ENCODE results near the gene C1QL1. TPM values are rescaled to one million over a fixed set of nuclear protein-coding genes. Genes with fewer than 3 reads are reported as not detected.
A peak's percentile ranks its signal among the peaks of the same experiment; 100 is the strongest.

Gene C1QL1
- total RNA-seq, 2 donors from 2014 or later = not detected

DNA sequence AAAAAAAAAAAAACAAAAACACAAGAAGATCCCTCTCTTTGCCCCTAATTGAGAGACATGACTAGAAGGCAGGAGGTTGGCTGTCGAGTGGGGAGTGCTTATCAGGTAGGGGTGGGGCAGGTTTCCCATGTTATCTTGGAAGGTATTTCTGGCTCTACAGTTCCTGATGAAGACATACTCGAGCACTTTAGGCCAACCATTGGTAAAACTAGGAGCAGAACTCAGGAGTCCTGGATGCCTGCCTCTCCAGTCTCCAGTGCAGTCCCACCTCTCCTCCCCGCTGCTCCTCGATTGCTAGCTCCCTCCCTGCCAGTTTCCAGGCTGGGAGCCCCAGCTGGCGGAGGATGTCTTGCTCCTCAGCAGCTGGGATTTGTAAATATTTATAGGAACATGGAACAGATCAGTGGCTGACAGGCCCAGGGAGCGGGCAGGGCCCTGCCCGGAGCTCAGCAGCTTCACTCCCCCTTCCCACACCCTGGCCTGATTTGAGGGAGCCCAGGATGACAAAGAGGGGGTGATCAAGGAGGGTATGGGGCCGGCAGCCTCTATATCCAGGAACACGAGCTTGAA lies 11.4 kb upstream of the C1QL1 start:
- Mint-ChIP-seq H3K4me1 (no peaks in the 10 kb centered on the region), H3K36me3 (ENCODE audit: low read depth) (peaks cover 7% of the 10 kb centered on the region), H3K4me3 (no peak overlapping the region), H3K27ac (no peak overlapping the region), H3K27me3 (peaks cover 65% of the 10 kb centered on the region)
- DNase-seq = no peak
- H3K9me3 ChIP-seq (ENCODE audit: control insufficient read depth, low read length, poor library complexity, severe bottlenecking) = no peaks in the 10 kb centered on the region
- no peak for ATAC-seq

- Mint-ChIP-seq H3K4me3 (no peak overlapping the region), H3K27ac (no peak overlapping the region), H3K27me3 (peaks cover 72% of the 10 kb centered on the region), H3K36me3 (ENCODE audit: low read depth) (peaks cover 7% of the 10 kb centered on the region), H3K4me1 (no peaks in the 10 kb centered on the region)
- ATAC-seq (no peak), DNase-seq (no peak)
- no peaks in the 10 kb centered on the region for H3K9me3 ChIP-seq (ENCODE audit: control insufficient read depth, low read length, poor library complexity, severe bottlenecking)
These were observed 10.7 kb upstream of the C1QL1 start for GRCh38 chr17:44978807-44979206.

GRCh38 chr17:44977814-44978550 lies 9.9 kb upstream of the C1QL1 start:
- no peak overlapping the region for H3K4me3 Mint-ChIP-seq
- no peaks in the 10 kb centered on the region for H3K4me1 Mint-ChIP-seq
- peaks cover 7% of the 10 kb centered on the region for H3K36me3 Mint-ChIP-seq (ENCODE audit: low read depth)
- no peaks in the 10 kb centered on the region for H3K9me3 ChIP-seq (ENCODE audit: control insufficient read depth, low read length, poor library complexity, severe bottlenecking)
- peaks cover 74% of the 10 kb centered on the region for H3K27me3 Mint-ChIP-seq
- ATAC-seq (no peak), DNase-seq (no peak)
- no peak overlapping the region for H3K27ac Mint-ChIP-seq

GRCh38 chr17:44977065-44977464 lies 9.0 kb upstream of the C1QL1 start:
- no peaks in the 10 kb centered on the region for H3K9me3 ChIP-seq (ENCODE audit: control insufficient read depth, low read length, poor library complexity, severe bottlenecking)
- DNase-seq (no peak), ATAC-seq (no peak)
- Mint-ChIP-seq H3K27me3 (peaks cover 83% of the 10 kb centered on the region), H3K4me3 (no peak overlapping the region), H3K36me3 (ENCODE audit: low read depth) (peaks cover 7% of the 10 kb centered on the region), H3K4me1 (no peaks in the 10 kb centered on the region), H3K27ac (no peak overlapping the region)

GRCh38 chr17:44976206-44976605 lies 8.1 kb upstream of the C1QL1 start:
- no peak for DNase-seq
- Mint-ChIP-seq H3K4me3 (no peak overlapping the region), H3K27me3 (peaks cover 83% of the 10 kb centered on the region), H3K36me3 (ENCODE audit: low read depth) (peaks cover 7% of the 10 kb centered on the region), H3K4me1 (no peaks in the 10 kb centered on the region), H3K27ac (no peak overlapping the region)
- H3K9me3 ChIP-seq (ENCODE audit: control insufficient read depth, low read length, poor library complexity, severe bottlenecking) = no peaks in the 10 kb centered on the region
- no peak for ATAC-seq

DNA sequence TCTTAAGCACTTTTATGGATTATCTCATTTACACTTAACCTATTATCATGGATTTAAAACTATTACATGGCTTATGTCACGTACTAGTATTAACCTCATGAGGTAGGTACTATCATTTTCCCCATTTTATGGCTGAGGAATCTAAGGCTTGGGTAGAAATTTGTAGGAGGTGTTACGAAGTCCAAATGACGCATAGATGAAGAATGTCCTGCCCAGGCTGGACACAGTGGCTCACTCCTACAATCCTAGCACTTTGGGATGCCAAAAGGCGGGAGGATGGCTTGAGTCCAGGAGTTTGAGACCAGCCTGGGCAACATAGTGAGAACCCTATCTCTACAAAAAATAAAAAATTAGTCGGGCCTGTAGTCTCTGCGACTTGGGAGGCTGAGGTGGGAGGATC lies 4.8 kb upstream of the C1QL1 start:
- peaks cover 2% of the 10 kb centered on the region for H3K36me3 Mint-ChIP-seq (ENCODE audit: low read depth)
- H3K27ac Mint-ChIP-seq = no peak overlapping the region

DNA sequence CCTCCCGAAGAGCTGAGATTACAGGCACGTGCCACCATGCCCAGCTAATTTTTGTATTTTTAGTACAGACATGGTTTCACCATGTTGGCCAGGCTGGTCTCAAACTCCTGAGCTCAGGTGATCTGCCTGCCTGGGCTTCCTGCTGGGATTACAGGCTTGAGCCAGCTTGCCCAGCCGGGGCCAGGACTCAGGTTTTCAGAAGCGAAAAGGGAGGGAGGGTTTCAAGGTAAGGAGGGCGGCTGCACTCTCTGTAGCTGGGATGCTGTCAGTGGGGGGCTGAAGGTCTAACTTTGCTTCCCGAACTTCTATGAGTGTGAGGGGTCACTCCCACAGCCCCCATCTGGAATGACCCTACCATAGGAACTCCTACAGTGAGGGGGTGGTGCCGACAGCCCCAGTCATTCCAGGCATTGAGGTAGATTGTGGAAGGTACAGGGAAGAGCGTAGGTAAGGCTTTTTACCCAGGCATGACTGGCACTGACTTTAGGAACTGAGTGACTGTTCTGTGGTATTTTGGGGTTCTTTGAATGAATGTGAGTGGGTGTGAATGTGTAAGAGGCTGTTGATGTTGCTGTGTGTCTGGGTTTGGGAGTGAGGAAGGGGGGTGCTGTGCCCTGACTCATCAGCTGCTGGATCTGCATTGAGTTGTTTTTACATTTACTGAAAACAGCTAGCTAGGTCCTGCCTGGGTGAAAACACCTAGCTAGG lies 3.8 kb upstream of the C1QL1 start:
- DNase-seq (no peak), ATAC-seq (no peak)
- H3K27me3 Mint-ChIP-seq = peaks cover 61% of the 10 kb centered on the region
- no peak overlapping the region for H3K4me3 Mint-ChIP-seq
- peaks cover 14% of the 10 kb centered on the region for H3K4me1 Mint-ChIP-seq
- H3K27ac Mint-ChIP-seq = no peak overlapping the region
- peaks cover 2% of the 10 kb centered on the region for H3K36me3 Mint-ChIP-seq (ENCODE audit: low read depth)
- H3K9me3 ChIP-seq (ENCODE audit: control insufficient read depth, low read length, poor library complexity, severe bottlenecking) = no peaks in the 10 kb centered on the region

More for the DNA sequence above, 4.8 kb upstream of the C1QL1 start:
- peaks cover 13% of the 10 kb centered on the region for H3K4me1 Mint-ChIP-seq
- H3K9me3 ChIP-seq (ENCODE audit: control insufficient read depth, low read length, poor library complexity, severe bottlenecking) = no peaks in the 10 kb centered on the region
- DNase-seq (no peak), ATAC-seq (no peak)
- H3K4me3 Mint-ChIP-seq = no peak overlapping the region
- H3K27me3 Mint-ChIP-seq = peaks cover 64% of the 10 kb centered on the region

DNA sequence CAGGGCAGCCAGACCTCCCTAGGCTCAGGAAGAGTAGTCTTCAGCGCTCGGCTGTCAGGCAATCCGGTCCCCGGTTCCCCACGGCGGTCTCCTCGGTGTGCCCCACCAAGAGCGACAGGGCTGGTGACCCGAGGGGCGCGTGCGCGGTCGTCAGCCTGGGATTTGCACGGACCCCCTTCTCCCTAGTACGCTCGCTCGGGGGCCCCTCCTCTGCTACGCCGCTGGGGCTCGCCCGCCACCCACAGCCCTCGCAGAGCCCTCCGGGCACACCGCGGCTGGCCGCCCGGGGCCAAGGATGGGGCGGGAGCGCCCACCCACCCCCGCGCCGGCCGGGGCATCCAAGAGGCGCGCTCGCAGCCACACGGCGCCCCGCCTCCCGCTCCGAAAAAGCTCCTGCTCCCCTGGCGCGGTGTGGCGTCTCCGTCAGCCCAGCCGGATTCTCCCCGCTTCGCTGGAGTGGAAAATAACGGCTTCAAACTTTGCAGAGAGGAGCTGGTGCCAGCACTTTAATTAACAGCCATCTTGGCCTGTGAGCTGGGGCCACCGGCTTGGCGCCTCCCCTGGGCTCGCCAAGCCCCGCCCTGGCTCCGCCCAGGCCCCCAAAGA lies 2.1 kb upstream of the C1QL1 start:
- peaks cover 6% of the 10 kb centered on the region for H3K36me3 Mint-ChIP-seq (ENCODE audit: low read depth)
- no peaks in the 10 kb centered on the region for H3K9me3 ChIP-seq (ENCODE audit: control insufficient read depth, low read length, poor library complexity, severe bottlenecking)
- H3K4me3 Mint-ChIP-seq = peak overlapping the region; percentile 89
- ATAC-seq (no peak), DNase-seq (peak in 1 of 3 donors; percentile 20)
- H3K27me3 Mint-ChIP-seq = peaks cover 61% of the 10 kb centered on the region
- H3K27ac Mint-ChIP-seq = no peak overlapping the region
- H3K4me1 Mint-ChIP-seq = peaks cover 15% of the 10 kb centered on the region

DNA sequence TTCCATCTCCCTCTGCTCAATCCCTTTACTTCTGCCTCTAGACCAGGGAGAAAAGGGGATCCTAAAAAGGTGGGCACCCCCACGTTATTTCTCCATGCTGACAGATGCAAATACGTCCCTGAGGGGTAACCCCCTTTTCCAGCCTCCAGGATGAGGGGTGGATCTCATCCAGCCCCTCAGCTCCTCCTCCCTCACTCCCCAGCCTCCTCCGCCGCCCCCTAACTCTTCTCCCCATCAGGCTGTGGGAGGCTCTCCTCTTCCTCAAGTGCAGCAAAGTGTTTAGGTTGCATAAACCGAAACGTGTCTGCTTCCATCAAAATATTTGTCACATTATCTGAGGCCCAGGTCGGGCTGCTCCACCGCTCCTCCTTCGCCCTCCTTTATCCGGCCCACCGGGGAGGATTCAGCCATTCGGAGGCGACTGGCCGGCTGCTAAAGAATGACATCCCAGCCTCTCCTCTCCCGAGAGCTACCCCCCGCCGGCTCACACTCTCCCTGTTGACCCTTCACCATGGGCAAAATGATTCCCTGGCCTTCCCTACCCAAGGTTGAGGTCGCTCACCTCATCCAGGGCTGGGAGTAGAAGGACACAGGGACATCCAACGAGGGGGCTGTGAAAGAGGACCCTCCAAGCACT lies 1.2 kb upstream of the C1QL1 start:
- H3K27me3 Mint-ChIP-seq = peaks cover 63% of the 10 kb centered on the region
- no peaks in the 10 kb centered on the region for H3K9me3 ChIP-seq (ENCODE audit: control insufficient read depth, low read length, poor library complexity, severe bottlenecking)
- no peak for DNase-seq
- peaks cover 4% of the 10 kb centered on the region for H3K36me3 Mint-ChIP-seq (ENCODE audit: low read depth)
- no peak overlapping the region for H3K27ac Mint-ChIP-seq
- H3K4me3 Mint-ChIP-seq = peak overlapping the region; percentile 89
- peaks cover 15% of the 10 kb centered on the region for H3K4me1 Mint-ChIP-seq
- no peak for ATAC-seq

DNA sequence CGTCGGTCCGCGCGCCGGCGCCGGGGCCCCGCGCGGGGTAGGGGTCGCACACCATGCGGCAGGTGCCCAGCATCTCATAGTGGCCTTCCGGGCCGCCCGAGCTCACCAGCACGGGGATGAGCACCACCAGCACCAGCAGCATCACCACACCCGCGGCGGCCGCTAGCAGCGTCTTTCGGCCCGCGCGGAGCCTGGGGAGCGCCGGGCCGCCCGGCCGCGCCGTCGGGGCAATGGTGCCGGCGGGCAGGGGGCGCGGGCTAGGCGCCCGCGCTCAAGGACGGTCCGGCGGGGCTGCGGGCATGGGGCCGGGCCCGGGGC lies 237 bp downstream of the C1QL1 start:
- no peak for DNase-seq
- H3K27me3 Mint-ChIP-seq = peaks cover 69% of the 10 kb centered on the region
- no peaks in the 10 kb centered on the region for H3K9me3 ChIP-seq (ENCODE audit: control insufficient read depth, low read length, poor library complexity, severe bottlenecking)
- H3K4me1 Mint-ChIP-seq = peaks cover 15% of the 10 kb centered on the region
- peak; percentile 10 for ATAC-seq
- no peak overlapping the region for H3K4me3 Mint-ChIP-seq
- H3K36me3 Mint-ChIP-seq (ENCODE audit: low read depth) = peaks cover 4% of the 10 kb centered on the region
- no peak overlapping the region for H3K27ac Mint-ChIP-seq

DNA sequence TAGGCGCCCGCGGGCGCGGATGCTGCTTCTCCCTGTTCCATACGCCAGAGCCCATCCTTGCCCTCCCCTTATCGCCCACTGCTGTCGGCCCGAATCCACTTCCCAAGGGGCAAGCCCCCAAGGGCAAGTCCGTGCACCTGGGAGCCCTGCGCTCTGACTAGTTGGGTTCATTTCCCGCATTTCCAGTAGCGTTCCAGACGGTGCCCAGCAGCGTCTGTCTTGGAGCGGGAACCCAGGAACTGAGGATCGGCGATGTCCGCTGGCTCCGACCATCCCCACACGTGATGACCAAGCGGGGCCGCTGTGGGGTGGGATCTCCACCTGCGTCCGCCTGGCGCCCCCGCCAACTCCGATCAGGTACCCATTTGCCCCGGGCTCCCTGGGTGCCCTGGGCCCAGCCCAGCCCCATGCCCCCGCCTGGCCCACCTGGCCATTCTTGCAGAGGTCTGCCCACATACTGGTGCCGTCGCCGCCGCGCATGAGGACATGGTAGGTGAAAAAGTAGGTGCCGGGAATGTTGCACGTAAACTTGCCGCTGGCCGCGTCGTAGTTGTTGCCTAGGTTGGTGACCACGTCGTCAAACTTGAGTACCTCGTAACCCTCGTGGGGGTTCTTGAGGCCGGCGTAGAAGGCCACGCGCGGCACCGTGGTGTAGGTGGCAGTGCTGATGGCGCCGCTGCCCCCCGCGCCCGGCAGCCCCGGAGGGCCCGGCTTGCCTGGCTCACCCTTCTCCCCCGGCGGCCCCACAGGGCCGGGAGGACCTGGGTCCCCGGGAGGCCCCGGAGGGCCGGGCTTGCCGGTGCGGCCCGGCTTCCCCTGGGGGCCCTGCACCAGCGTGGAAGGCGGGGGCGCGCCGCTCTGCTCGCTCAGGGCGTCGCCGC lies 837 bp downstream of the C1QL1 start:
- peaks cover 67% of the 10 kb centered on the region for H3K27me3 Mint-ChIP-seq
- H3K9me3 ChIP-seq (ENCODE audit: control insufficient read depth, low read length, poor library complexity, severe bottlenecking) = no peaks in the 10 kb centered on the region
- peaks cover 4% of the 10 kb centered on the region for H3K36me3 Mint-ChIP-seq (ENCODE audit: low read depth)
- no peak overlapping the region for H3K27ac Mint-ChIP-seq
- ATAC-seq (peak; percentile 8), DNase-seq (no peak)
- H3K4me1 Mint-ChIP-seq = peaks cover 15% of the 10 kb centered on the region
- peak overlapping the region; percentile 63 for H3K4me3 Mint-ChIP-seq

- H3K27ac Mint-ChIP-seq = no peak overlapping the region
- no peaks in the 10 kb centered on the region for H3K9me3 ChIP-seq (ENCODE audit: control insufficient read depth, low read length, poor library complexity, severe bottlenecking)
- peak overlapping the region; percentile 63 for H3K4me3 Mint-ChIP-seq
- peaks cover 59% of the 10 kb centered on the region for H3K27me3 Mint-ChIP-seq
- no peak for DNase-seq
- no peak for ATAC-seq
- peaks cover 15% of the 10 kb centered on the region for H3K4me1 Mint-ChIP-seq
- peaks cover 4% of the 10 kb centered on the region for H3K36me3 Mint-ChIP-seq (ENCODE audit: low read depth)
These were observed 1.6 kb downstream of the C1QL1 start for GRCh38 chr17:44966348-44967025.
